DMS153 treated with DMSO at 0.1 percent for 48 hours (cell line): ENCODE measurements around the gene KCNH8.

Experiments used
- DNase-seq: peaks from one replicate; lab custom pipeline; 2025; ENCODE audit not compliant: unreplicated experiment; lab: John Stamatoyannopoulos, UW

Gene KCNH8

DNA sequence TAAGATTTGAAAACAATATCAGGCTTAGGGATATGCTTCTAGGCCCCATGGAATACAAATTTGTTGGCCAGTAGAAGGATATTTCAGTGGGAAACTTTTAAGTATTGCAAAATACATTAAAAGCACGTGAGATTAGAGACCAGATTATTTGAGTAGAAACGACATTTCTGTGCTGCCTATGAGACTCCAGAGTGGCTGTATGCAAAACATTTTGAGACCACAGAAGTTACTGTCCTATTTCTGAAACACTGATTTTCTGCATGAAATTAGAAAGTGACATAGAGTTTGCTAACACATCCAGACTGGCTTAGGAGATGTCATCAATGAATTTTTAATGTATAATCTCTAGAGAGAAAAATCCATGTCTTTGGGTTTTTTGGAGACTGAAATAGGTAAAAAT, 99.8 kb downstream of the KCNH8 start:
- no peak for DNase-seq

DNA sequence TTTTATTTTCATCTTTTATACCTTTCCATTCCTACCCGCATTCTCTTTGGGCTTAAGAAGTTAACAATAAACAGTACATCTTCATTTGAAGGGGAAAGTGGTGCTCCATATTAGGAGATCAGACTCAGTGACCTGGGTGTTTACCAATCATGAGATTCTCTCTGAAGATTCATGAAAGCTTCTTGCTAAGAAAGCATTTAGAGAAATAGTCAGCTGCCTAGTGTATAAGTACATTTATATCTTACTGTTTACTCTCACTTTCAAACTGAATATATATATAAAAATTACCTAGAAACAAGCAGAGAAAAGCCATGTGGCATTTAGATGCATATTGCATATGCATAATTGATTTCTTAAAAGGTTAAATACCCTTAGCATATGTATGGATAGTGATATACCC, 100.5 kb downstream of the KCNH8 start:
- DNase-seq: no peak

- DNase-seq: no peak
Measured at GRCh38 chr3:19250959-19251610, 102.8 kb downstream of the KCNH8 start.

DNA sequence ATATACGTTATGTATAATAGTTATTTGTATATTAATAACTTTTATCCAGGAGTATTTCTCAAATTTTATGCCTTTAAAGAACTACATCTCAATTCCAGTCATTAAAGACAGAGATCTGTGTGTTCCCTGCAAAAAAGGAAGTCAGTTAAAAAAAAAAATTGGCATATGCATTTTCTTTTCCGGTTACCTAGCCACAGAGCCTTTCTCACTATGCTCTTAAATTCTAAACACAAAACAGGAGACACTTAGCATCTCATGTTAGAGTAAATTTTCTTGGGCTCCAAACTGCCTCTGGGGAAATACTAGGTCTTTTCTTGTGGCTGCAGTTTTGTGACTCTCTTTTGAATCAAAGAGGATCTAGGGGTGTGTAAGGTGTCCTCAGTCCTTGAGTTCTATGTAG, 105.9 kb downstream of the KCNH8 start:
- no peak for DNase-seq

GRCh38 chr3:19254784-19255338, 106.6 kb downstream of the KCNH8 start:
- no peak for DNase-seq

- no peak for DNase-seq
Measured at GRCh38 chr3:19256313-19256712, 108.0 kb downstream of the KCNH8 start.

DNA sequence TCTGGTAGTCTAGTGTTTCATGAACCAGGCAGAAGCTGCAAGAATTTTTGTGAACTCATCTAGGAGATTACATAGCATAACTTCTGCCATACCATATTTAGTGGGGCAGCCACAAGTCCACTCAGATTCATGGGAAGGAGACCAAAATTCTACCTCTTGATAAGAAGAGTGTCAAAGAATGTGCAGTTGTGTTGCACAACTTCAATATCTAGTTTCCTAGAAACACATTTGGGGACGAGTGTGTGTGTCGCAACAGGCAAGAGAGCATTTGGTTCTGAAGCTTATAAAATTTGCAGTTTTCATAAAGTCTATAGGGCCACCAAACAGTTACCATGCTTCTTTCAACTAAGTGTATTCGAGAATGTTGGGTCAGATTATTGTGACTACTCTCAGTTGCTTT, 115.3 kb downstream of the KCNH8 start:
- DNase-seq: no peak

DNA sequence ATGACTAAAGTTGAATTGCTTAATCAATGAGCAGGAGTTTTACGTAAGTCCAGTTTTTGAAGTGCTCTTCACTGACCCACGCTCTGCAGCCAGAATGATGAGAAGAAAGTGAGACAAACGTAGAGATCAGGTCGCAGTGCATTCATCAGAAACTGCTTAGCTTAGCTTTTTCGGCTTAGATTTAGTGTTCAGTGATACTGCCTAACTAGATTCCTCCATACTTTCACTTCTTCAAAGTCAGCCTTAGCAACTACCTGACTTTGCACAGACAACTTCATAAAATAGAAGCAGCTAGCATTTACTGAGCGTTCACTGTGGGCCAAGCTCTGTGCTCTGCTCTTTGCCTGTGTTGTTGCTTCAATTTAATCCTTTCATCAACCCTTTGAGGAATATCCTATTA, 116.1 kb downstream of the KCNH8 start:
- no peak for DNase-seq

GRCh38 chr3:19267040-19267439, 118.7 kb downstream of the KCNH8 start:
- DNase-seq: no peak

DNA sequence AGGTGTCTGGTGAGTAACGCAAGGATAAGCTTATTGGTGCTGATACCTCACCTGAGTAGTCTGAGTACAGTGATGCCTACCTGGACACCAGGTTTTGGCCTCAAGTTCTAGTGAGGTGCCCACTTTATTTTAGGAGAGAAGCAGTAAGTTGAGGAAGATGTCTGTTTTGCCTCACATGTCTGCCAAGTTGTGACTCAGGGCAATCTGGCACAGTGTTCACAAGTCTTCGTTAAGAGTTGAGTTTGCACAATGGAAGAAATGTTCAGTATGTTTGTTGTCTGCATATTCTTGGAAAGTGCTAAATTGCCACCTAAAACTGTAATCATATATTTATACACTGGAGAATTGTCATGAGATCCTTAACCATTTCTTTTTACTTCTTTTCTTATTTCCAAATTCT, 122.2 kb downstream of the KCNH8 start:
- DNase-seq: no peak

DNA sequence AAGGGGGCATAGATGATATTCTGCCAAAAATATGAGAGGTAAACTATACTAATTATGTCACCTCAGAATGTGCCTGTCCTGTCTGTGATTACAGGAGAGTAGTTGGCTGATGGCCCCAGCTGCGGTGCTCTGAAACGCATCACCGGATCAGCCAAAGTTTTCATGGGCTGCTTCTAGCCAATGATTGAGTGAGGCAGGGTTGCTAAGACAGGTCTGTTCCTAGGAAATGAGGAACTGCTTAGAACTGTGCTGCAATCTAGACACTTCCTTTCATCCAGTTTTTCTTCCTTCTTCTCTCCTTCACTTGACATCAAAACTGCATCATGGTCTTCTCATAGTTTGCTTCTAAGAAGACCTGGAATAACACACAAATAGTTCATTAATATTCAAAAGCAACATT, 124.0 kb downstream of the KCNH8 start:
- DNase-seq: no peak

DNA sequence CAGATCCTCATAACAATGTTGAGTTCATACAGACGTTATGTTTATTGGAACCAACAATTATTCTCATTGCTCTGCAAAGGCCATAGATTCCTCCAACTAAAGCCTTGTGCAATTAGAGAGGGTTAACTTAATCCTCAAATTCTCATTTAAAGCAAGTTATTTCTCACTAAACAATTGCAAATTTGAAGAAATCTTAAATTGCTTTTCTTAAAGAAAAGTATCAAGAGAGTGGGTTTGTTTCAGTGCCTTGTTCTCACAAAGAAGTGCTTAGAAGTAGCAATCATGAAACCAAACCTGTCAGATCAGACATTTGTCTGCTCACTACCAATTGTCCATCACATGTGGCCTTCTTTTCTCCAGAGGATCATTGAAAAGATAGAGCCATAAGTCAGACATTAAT, 124.8 kb downstream of the KCNH8 start:
- no peak for DNase-seq

DNA sequence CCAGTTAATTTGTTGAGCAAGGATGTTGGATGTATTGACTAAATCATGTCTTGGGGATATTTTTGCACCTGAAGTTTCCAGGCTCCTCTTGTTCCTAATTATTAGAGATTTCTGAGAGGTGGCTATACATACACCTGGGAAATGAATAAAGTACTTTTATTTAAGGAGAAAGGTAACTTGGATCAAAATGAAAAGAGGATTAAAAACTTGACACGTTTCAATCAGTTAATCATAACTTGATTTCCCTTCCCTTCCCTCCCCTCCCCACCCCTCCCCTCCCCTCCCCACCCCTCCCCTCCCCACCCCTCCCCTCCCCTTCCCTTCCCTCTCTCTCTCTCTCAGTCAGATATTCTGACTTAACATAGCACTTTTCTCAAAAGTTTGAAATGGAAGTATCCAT, 126.3 kb downstream of the KCNH8 start:
- no peak for DNase-seq

DNA sequence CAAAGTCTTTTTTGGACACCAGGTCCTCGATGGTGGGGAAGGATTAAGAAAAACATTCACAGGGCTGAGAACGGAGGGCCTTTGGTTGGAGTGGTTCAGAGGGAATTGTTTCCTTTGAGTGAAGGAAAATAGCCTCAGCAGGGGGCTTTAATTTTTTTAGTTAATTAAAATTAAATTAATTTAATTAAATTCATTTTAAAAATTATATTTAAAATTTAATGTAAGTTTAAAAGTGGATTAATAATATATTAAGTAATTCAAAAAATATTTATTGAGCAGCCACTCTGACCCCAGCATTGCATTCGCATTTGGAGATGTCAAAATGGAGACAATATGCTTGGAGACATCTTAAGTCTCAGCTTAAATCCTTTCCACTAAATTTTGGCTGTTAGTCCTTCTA, 136.7 kb downstream of the KCNH8 start:
- no peak for DNase-seq

DNA sequence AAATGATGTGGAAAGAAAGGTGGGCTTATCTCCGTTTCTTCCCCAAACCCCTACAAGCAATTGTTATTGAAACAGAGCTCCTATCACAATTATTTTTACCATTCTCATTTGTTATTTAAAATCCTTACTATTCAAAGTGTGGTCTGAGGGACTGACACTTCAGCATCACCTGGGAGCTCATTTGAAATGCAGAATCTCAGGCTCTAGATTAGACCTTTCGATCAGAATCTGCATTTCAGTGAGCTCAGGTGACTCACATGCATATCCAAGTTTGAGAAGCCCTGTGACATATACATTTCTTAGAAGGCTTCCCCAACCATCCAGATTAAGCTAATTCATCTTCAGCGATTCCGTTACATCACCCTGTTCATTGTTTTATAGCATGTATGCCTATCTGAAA, 145.0 kb downstream of the KCNH8 start:
- no peak for DNase-seq

- DNase-seq: no peak
Measured at GRCh38 chr3:19295208-19295607, 146.9 kb downstream of the KCNH8 start.

DNA sequence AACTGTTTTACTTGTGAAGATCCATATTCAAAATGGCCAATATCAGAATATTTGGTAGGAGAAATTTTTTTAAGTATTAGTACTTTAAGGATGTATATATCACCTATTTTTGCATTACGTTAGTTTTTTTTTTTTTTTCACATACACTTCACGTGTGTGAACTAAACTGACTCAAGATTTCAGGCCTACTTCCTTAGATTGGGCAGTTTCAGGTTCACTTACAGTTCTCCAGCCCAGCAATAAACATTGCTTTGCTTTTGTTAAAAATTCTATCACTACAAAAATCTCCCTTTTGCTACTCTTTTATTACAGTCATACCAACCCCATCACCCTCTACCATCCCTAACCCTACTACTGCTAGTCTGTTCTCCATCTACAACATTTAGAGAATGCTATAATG, 183.6 kb downstream of the KCNH8 start:
- DNase-seq: no peak

GRCh38 chr3:19334120-19334519, 185.8 kb downstream of the KCNH8 start:
- no peak for DNase-seq

DNA sequence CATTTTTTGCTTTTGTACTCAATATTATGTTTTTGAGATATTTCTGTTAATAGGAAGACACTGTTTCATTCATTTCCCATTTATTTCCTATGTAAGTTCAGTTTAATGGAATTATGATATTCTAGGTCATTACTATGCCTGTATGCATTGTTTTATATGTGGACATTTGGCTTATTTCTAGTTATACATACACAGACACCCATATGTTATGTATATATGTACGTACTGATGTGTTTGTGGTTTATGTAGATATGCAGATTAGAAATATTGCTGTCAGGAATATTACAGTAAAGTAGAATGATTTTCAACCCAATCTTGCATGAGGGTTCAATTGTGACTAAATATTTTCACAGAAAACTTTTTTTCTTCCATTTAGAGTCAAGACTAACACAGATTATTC, 190.5 kb downstream of the KCNH8 start:
- no peak for DNase-seq

DNA sequence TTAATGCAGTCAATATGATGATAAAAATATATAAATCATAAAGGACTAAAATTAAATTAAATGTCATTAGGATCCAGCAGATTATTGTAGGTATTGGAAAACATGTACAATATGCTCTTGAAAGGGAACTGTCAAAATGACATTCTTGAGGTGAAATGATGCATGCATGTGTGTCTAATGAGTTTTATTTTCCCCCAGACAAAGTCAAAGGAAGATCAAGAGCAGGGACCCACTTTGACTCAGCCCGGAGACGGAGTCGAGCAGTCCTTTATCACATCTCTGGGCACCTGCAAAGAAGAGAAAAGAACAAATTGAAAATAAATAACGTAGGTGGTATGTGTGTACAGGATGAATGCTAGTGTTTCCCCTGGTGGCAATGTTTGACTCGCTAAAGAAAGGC, 194.1 kb downstream of the KCNH8 start:
- DNase-seq: no peak

GRCh38 chr3:19346759-19347158, 198.4 kb downstream of the KCNH8 start:
- no peak for DNase-seq

GRCh38 chr3:19347671-19348070, 199.4 kb downstream of the KCNH8 start:
- DNase-seq: no peak

- DNase-seq: no peak
Measured at GRCh38 chr3:19348500-19348899, 200.2 kb downstream of the KCNH8 start.
